HG03060 (cell line): ENCODE data around the gene C1orf87.

Experiments
- ATAC-seq: cut with Tn5 transposase; IDR thresholded peaks from one replicate; pipeline ENCODE4 v1.9.1; 2021; ENCODE audit warnings: low read depth, moderate number of reproducible peaks; ENCODE audit not compliant: unreplicated experiment

The C1orf87 gene

GRCh38 chr1:60073605-60074278 lies at the start of gene C1orf87:
Gene C1orf87, minus strand, starts transcription at chr1:60073770. Its CDS starts 1,127 bp downstream, at chr1:60072643.
- ATAC-seq: no peak

- ATAC-seq: no peak
These were observed 44.5 kb upstream of the C1orf87 start for GRCh38 chr1:60118085-60118484.

GRCh38 chr1:60114745-60115318 lies 41.3 kb upstream of the C1orf87 start:
- ATAC-seq: no peak

- ATAC-seq: no peak
These were observed 40.0 kb upstream of the C1orf87 start for GRCh38 chr1:60113596-60113995.

- no peak for ATAC-seq
These were observed 39.5 kb upstream of the C1orf87 start for GRCh38 chr1:60113028-60113427.

- ATAC-seq: no peak
These were observed 38.1 kb upstream of the C1orf87 start for GRCh38 chr1:60111716-60112115.

- ATAC-seq: no peak
These were observed 37.5 kb upstream of the C1orf87 start for GRCh38 chr1:60111118-60111517.

GRCh38 chr1:60108196-60108595 lies 34.6 kb upstream of the C1orf87 start:
- ATAC-seq: no peak

GRCh38 chr1:60103186-60103585 lies 29.6 kb upstream of the C1orf87 start:
- no peak for ATAC-seq

- no peak for ATAC-seq
These were observed 28.9 kb upstream of the C1orf87 start for GRCh38 chr1:60102267-60103061.

GRCh38 chr1:60101516-60101915 lies 27.9 kb upstream of the C1orf87 start:
- no peak for ATAC-seq

GRCh38 chr1:60091195-60091715 lies 17.7 kb upstream of the C1orf87 start:
- no peak for ATAC-seq

- ATAC-seq: no peak
These were observed 17.1 kb upstream of the C1orf87 start for GRCh38 chr1:60090655-60091054.

GRCh38 chr1:60088620-60089155 lies 15.1 kb upstream of the C1orf87 start:
- ATAC-seq: no peak

- ATAC-seq: no peak
These were observed 14.1 kb upstream of the C1orf87 start for GRCh38 chr1:60087681-60088080.

- no peak for ATAC-seq
These were observed 4.6 kb upstream of the C1orf87 start for GRCh38 chr1:60078182-60078581.

- ATAC-seq: no peak
These were observed 2.3 kb downstream of the C1orf87 start for GRCh38 chr1:60071296-60071695.

GRCh38 chr1:60069691-60070090 lies 3.9 kb downstream of the C1orf87 start:
- ATAC-seq: no peak

GRCh38 chr1:60068393-60069045 lies 5.1 kb downstream of the C1orf87 start:
- ATAC-seq: no peak

GRCh38 chr1:60066001-60066400 lies 7.6 kb downstream of the C1orf87 start:
- ATAC-seq: no peak

GRCh38 chr1:60065199-60065598 lies 8.4 kb downstream of the C1orf87 start:
- no peak for ATAC-seq
